Activated T-cell treated with anti-CD3 and anti-CD28 coated beads, Interleukin-2, amount 50 U/mL, for 4 hours (primary cell): Measurements from ENCODE around the gene TRAPPC14. TPM values are rescaled to one million over a fixed set of nuclear protein-coding genes. Genes with fewer than 3 reads are reported as not detected.

Experiments used
- ATAC-seq, 2 donors: fragments of 200-7000 bp; cut with Tn5 transposase; one replicate each; pipeline ENCODE4 v1.10.0; 2021
- DNase-seq: peaks from one replicate; pipeline ENCODE4 v3.0.0-alpha.2; 2020
- H3K27me3 Mint-ChIP-seq: one replicate; pipeline ENCODE4 v1.8.0; 2021; ENCODE audit warnings: low read depth, mixed read lengths
- H3K36me3 Mint-ChIP-seq: one replicate; pipeline ENCODE4 v1.8.0; 2022; ENCODE audit warnings: mixed read lengths; ENCODE audit not compliant: insufficient read depth
- H3K4me1 Mint-ChIP-seq: one replicate; pipeline ENCODE4 v1.8.0; 2021; ENCODE audit warnings: low read depth, mixed read lengths
- H3K4me3 Mint-ChIP-seq: one replicate; pipeline ENCODE4 v1.8.0; 2021; ENCODE audit warnings: mild to moderate bottlenecking, moderate library complexity, mixed read lengths
- H3K9me3 Mint-ChIP-seq: one replicate; pipeline ENCODE4 v1.8.0; 2021; ENCODE audit warnings: mixed read lengths
- total RNA-seq, 3 donors: library from RNA; stranded (reverse); gene quantifications; one replicate each; pipeline ENCODE4 v1.2.1, GENCODE V29; 2021

The TRAPPC14 gene
- total RNA-seq, 3 donors from 2014 or later: 41.9 to 45.6 (median 43.6) TPM

DNA sequence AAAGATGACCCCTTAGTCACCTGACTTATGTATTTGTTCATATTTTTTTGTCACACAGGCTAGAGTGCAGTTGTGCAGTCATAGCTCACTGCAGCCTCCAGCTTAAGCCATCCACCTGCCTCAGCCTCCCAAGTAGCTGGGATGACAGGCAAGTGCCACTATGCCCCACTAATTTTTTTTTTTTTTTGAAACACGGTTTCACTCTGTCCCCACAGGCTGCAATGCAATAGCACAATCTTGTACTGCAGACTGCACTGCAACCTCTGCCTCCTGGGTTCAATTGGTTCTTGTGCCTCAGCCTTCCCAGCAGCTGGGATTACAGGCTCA is 29.9 kb downstream of the TRAPPC14 start:
- peaks cover 36% of the 10 kb centered on the region for H3K4me1 Mint-ChIP-seq
- no peaks in the 10 kb centered on the region for H3K36me3 Mint-ChIP-seq
- DNase-seq: no peak
- no peak for ATAC-seq
- peak overlapping the region; percentile 78 for H3K4me3 Mint-ChIP-seq
- H3K27me3 Mint-ChIP-seq: no peaks in the 10 kb centered on the region
- H3K9me3 Mint-ChIP-seq: no peaks in the 10 kb centered on the region

- H3K9me3 Mint-ChIP-seq: no peaks in the 10 kb centered on the region
- no peaks in the 10 kb centered on the region for H3K27me3 Mint-ChIP-seq
- peak overlapping the region; percentile 78 for H3K4me3 Mint-ChIP-seq
- no peak for DNase-seq
- peaks cover 36% of the 10 kb centered on the region for H3K4me1 Mint-ChIP-seq
- no peaks in the 10 kb centered on the region for H3K36me3 Mint-ChIP-seq
- ATAC-seq: no peak
Measured at GRCh38 chr7:100127866-100128636, 30.5 kb downstream of the TRAPPC14 start.

DNA sequence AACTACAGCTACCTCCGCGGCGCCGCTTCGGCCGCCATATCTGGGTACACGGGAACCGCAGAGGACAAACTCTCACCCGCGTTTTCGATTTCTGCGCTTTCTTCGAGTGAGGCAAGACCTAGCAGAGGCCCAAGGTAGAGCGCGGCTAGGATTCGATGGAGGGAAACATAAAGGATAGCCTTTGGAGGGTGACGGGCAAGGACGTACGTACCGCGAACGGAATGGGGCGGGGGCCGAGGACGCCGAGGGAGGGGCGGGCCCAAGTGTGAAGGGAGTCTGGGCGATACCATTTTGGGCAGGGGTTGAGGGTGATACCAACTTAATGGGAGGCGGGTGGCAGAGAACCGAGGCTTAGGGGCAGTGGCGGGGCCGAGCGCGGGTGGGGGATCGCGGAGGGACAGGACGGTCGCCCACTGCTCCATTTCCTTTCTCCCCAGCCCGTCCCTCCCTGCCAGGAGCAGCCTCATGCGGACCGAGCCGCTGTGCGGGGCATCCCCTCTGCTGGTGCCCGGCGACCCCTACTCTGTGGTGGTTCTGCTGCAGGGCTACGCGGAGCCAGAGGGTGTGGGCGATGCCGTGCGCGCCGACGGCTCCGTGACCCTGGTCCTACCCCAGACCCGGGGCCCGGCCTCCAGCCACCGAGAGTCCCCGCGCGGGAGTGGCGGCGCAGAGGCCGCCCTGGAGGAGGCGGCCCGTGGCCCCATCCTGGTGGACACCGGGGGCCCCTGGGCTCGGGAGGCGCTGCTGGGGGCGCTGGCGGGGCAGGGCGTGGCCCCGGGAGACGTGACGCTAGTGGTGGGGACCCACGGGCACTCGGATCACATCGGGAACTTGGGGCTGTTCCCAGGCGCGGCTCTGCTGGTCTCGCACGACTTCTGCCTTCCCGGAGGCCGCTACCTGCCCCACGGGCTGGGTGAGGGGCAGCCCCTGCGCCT is 31.3 kb downstream of the TRAPPC14 start, which contains the start of gene MBLAC1:
TSS of gene MBLAC1 (plus strand) at position 37 of the 935 bp plus-strand sequence. CDS start at position 466, 429 bp downstream.
- Mint-ChIP-seq H3K27me3 (no peaks in the 10 kb centered on the region), H3K36me3 (peaks cover 2% of the 10 kb centered on the region), H3K4me1 (peaks cover 31% of the 10 kb centered on the region), H3K4me3 (peak within 1 kb of the TSS; percentile 99), H3K9me3 (no peaks in the 10 kb centered on the region)
- peak; percentile 81 to 82 for ATAC-seq
- DNase-seq: peak; percentile 88

- no peak for DNase-seq
- ATAC-seq: peak in 1 of 2 donors; percentile 0
- peaks cover 33% of the 10 kb centered on the region for H3K4me1 Mint-ChIP-seq
- H3K27me3 Mint-ChIP-seq: no peaks in the 10 kb centered on the region
- peak overlapping the region; percentile 99 for H3K4me3 Mint-ChIP-seq
- no peaks in the 10 kb centered on the region for H3K9me3 Mint-ChIP-seq
- peaks cover 2% of the 10 kb centered on the region for H3K36me3 Mint-ChIP-seq
Measured at GRCh38 chr7:100126239-100126930, 32.1 kb downstream of the TRAPPC14 start.

GRCh38 chr7:100124301-100125230 is 34.0 kb downstream of the TRAPPC14 start:
- ATAC-seq (no peak), DNase-seq (no peak)
- Mint-ChIP-seq H3K4me1 (peaks cover 39% of the 10 kb centered on the region), H3K9me3 (no peaks in the 10 kb centered on the region), H3K36me3 (peaks cover 2% of the 10 kb centered on the region), H3K27me3 (no peaks in the 10 kb centered on the region), H3K4me3 (peak overlapping the region; percentile 13)

DNA sequence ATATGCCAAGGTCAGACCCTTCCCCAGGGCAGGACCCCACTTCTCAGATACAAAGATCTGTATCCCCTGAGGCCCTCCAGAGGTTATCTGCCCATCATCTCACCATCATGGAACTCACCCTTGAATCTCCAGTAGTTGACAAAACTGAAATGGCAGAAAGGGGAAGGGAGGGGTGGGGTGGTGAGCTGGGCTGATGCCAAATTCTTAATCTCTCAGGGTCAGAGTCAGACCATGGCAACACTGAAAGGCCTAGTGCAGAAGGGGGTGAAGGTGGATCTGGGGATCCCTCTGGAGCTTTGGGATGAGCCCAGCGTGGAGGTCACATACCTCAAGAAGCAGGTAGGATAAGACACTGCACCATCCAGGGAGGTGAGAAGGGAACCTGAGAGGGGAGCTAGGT is 36.0 kb downstream of the TRAPPC14 start:
- H3K9me3 Mint-ChIP-seq: no peaks in the 10 kb centered on the region
- peaks cover 42% of the 10 kb centered on the region for H3K4me1 Mint-ChIP-seq
- ATAC-seq (no peak), DNase-seq (no peak)
- H3K36me3 Mint-ChIP-seq: peaks cover 2% of the 10 kb centered on the region
- H3K27me3 Mint-ChIP-seq: no peaks in the 10 kb centered on the region
- H3K4me3 Mint-ChIP-seq: no peak overlapping the region

DNA sequence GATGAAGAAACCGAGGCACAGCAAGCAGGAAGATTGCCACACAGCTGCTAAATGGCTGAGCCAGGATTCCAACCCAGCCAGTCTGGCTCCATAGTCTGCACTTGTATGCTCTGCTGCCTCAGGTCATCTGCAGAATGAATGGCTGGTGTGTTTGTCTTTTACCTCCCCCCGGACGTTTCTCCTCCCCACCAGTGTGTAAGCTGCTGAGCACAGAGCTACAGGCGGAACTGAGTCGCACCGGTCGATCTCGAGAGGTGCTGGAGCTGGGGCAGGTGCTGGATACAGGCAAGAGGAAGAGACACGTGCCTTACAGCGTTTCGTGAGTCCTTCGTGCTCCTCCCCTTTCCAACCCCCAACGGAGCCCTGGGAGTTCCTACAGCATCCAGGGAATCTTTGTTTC is 36.5 kb downstream of the TRAPPC14 start:
- no peak for ATAC-seq
- no peak for DNase-seq
- Mint-ChIP-seq H3K4me1 (peaks cover 42% of the 10 kb centered on the region), H3K36me3 (peaks cover 2% of the 10 kb centered on the region), H3K27me3 (no peaks in the 10 kb centered on the region), H3K4me3 (no peak overlapping the region), H3K9me3 (no peaks in the 10 kb centered on the region)

- no peaks in the 10 kb centered on the region for H3K27me3 Mint-ChIP-seq
- H3K4me1 Mint-ChIP-seq: peaks cover 33% of the 10 kb centered on the region
- H3K4me3 Mint-ChIP-seq: peak overlapping the region; percentile 96
- no peaks in the 10 kb centered on the region for H3K9me3 Mint-ChIP-seq
- H3K36me3 Mint-ChIP-seq: peaks cover 7% of the 10 kb centered on the region
- no peak for ATAC-seq
- no peak for DNase-seq
Measured at GRCh38 chr7:100120733-100121036, 37.8 kb downstream of the TRAPPC14 start.

DNA sequence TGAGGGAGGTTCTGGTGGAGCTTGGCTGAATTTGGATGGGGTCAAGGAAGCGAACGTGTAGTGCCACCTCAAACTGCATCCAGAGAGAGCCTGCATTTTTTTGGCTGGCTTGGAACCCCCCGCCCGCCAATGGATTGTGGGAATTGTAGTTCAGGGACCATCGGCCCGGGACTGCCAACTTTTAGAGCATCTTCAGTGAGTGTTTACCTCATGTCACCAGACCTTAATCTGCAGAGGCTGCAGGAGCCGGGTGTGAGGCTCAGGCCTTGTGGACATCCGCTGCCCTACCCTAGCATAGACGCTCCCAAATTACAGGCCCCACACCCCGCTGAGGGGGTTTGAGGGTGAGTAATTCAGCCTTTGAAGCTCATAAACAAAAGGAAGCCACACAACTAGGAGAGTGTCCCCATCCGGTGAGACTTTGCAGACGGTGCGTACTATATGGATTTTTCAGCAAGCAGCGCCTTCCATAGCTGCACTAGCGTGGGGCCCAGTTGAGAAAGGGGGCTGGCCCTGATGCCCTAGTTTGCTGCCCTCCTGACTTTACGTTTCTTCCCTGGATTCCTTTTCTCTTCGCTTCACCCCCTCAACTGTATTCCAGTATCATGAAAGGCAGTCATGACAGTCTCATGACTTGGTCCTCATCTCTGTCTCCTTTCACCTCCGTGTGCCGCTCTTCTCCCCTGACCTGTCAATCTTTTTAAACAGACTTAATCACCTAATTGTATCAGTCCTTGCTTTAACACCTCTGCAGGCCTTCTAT is 38.4 kb downstream of the TRAPPC14 start:
- H3K36me3 Mint-ChIP-seq: peaks cover 7% of the 10 kb centered on the region
- H3K4me3 Mint-ChIP-seq: peak overlapping the region; percentile 96
- ATAC-seq (peak; percentile 64 to 69), DNase-seq (peak; percentile 50)
- H3K4me1 Mint-ChIP-seq: peaks cover 29% of the 10 kb centered on the region
- H3K9me3 Mint-ChIP-seq: no peaks in the 10 kb centered on the region
- H3K27me3 Mint-ChIP-seq: no peaks in the 10 kb centered on the region

DNA sequence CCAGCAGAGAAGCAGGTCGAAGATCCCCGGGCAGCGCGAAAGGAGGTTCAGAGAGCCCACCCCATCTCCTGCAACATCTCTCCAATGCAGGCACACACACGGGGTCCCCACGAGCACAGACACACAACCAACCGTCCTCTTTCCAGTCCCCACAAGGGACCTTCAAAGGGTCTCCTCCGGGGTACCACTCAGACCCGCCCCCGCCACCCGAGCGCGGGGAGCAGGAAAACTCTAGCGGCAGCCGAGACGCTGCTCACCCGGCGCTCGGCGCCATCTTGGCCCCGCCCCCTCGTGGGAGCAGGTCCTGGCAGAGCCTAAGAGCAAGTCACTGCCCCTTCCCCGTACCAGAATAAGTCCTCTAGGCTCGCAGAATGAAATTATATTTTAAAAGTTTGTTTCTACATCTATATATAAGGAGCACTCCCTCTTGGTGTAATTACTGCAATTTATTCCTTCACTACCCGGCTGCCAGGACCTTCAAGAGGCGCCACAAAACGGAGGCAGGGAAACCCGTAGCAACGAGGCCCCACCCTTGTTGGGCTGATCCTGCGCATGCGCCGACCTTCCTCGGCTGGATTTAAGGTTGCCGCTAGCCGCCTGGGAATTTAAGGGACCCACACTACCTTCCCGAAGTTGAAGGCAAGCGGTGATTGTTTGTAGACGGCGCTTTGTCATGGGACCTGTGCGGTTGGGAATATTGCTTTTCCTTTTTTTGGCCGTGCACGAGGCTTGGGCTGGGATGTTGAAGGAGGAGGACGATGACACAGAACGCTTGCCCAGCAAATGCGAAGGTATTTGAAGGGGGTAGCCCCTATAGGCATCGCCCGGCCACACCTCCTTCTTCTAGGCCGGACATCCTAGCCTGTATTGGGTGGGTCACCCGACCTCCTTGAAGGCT is 39.2 kb downstream of the TRAPPC14 start, which contains the start of the genes CNPY4 and TAF6:
TSS of gene CNPY4 (plus strand) at position 563 of the 898 bp plus-strand sequence. CDS start at position 674, 111 bp downstream.
TSS of gene TAF6 (minus strand) at position 287 of the 898 bp plus-strand sequence. CDS start 5,149 bp downstream, outside the sequence.
- H3K36me3 Mint-ChIP-seq: peaks cover 7% of the 10 kb centered on the region
- DNase-seq (peak; percentile 93), ATAC-seq (peak; percentile 75 to 77)
- H3K4me3 Mint-ChIP-seq: peak within 1 kb of the TSS; percentile 96
- H3K4me1 Mint-ChIP-seq: peaks cover 22% of the 10 kb centered on the region
- H3K9me3 Mint-ChIP-seq: no peaks in the 10 kb centered on the region
- no peaks in the 10 kb centered on the region for H3K27me3 Mint-ChIP-seq

GRCh38 chr7:100118388-100119071 is 40.0 kb downstream of the TRAPPC14 start:
- H3K9me3 Mint-ChIP-seq: no peaks in the 10 kb centered on the region
- peak overlapping the region; percentile 96 for H3K4me3 Mint-ChIP-seq
- peaks cover 20% of the 10 kb centered on the region for H3K4me1 Mint-ChIP-seq
- ATAC-seq (no peak), DNase-seq (no peak)
- H3K27me3 Mint-ChIP-seq: no peaks in the 10 kb centered on the region
- peaks cover 9% of the 10 kb centered on the region for H3K36me3 Mint-ChIP-seq
